ENCODE measurements around the gene KCMF1. TPM values are rescaled to one million over a fixed set of nuclear protein-coding genes. Genes with fewer than 3 reads are reported as not detected.

The KCMF1 gene
- total RNA-seq, 1 donor from 2014 or later = 97.6 TPM

DNA sequence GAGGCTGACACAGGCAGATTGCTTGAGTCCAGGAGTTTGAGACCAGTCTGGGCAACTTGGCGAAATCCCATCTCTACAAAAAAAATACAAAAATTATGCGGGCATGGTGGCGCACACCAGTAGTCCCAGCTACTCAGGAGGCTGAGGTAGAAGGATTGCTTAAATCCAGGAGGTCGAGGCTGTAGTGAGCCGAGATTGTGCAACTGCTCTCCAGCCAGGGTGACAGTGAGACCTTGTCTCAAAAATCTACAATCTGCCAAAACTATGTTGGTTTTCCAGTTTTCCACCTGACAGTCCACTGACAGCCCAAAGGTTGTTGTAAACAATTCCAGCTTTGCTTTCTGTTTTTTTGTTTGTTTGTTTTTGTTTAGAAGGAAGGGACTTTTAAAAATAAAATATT lies 51.3 kb downstream of the KCMF1 start:
- TF ChIP-seq, protein P1, sequence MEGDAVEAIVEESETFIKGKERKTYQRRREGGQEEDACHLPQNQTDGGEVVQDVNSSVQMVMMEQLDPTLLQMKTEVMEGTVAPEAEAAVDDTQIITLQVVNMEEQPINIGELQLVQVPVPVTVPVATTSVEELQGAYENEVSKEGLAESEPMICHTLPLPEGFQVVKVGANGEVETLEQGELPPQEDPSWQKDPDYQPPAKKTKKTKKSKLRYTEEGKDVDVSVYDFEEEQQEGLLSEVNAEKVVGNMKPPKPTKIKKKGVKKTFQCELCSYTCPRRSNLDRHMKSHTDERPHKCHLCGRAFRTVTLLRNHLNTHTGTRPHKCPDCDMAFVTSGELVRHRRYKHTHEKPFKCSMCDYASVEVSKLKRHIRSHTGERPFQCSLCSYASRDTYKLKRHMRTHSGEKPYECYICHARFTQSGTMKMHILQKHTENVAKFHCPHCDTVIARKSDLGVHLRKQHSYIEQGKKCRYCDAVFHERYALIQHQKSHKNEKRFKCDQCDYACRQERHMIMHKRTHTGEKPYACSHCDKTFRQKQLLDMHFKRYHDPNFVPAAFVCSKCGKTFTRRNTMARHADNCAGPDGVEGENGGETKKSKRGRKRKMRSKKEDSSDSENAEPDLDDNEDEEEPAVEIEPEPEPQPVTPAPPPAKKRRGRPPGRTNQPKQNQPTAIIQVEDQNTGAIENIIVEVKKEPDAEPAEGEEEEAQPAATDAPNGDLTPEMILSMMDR (IDR thresholded peaks at IDR 0.05; ENCODE audit: insufficient read depth, low read length, poor library complexity, severe bottlenecking) = no peak
- H3K4me3 ChIP-seq (ENCODE audit: low read depth, low read length) = no peak overlapping the region
- no peak for DNase-seq (ENCODE audit: low read depth)
- no peaks in the 10 kb centered on the region for H3K27me3 ChIP-seq (ENCODE audit: control insufficient read depth, insufficient read depth, low read length)
- H3K36me3 ChIP-seq (ENCODE audit: control insufficient read depth, insufficient read depth, low read length) = no peaks in the 10 kb centered on the region

DNA sequence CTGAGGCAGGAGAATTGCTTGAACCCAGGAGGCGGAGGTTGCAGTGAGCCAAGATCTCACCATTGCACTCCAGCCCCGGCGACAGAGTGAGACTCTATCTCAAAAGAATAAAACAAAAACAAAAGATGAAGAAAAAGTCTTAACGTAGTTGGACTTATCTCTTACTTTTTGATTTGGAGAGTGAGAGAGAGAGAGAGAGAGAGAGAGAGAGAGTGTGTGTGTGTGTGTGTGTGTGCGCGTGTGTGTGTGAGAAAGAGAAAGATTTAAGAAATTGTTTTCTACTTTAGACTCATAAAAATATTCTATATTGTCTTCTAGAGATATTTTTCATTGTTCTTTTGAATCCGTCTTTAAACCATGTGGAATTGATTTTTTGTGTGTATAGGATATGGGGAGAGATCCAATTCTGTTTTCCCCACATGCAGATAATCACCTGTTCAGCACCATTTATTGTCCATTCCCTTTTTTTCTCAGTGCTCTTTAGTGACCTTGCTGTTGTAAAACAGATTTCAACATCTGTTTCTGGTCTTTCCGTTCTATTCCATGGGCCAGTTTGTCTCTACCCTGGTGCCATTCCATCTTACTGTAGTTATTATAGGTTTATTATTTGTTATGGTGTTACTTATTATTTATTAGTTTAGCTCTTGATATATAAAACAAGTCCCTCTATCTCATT lies 53.5 kb downstream of the KCMF1 start:
- H3K4me3 ChIP-seq (ENCODE audit: low read depth, low read length) = no peak overlapping the region
- DNase-seq (ENCODE audit: low read depth) = no peak
- TF ChIP-seq, protein P1 (IDR thresholded peaks at IDR 0.05; ENCODE audit: insufficient read depth, low read length, poor library complexity, severe bottlenecking) = no peak
- no peaks in the 10 kb centered on the region for H3K27me3 ChIP-seq (ENCODE audit: control insufficient read depth, insufficient read depth, low read length)
- H3K36me3 ChIP-seq (ENCODE audit: control insufficient read depth, insufficient read depth, low read length) = no peaks in the 10 kb centered on the region

- DNase-seq (ENCODE audit: low read depth) = no peak
- Histone ChIP-seq H3K27me3 (ENCODE audit: control insufficient read depth, insufficient read depth, low read length) (no peaks in the 10 kb centered on the region), H3K36me3 (ENCODE audit: control insufficient read depth, insufficient read depth, low read length) (no peaks in the 10 kb centered on the region), H3K4me3 (ENCODE audit: low read depth, low read length) (no peak overlapping the region)
- TF ChIP-seq, protein P1 (IDR thresholded peaks at IDR 0.05; ENCODE audit: insufficient read depth, low read length, poor library complexity, severe bottlenecking) = no peak
Observed at GRCh38 chr2:85032621-85033020, 61.7 kb downstream of the KCMF1 start.

DNA sequence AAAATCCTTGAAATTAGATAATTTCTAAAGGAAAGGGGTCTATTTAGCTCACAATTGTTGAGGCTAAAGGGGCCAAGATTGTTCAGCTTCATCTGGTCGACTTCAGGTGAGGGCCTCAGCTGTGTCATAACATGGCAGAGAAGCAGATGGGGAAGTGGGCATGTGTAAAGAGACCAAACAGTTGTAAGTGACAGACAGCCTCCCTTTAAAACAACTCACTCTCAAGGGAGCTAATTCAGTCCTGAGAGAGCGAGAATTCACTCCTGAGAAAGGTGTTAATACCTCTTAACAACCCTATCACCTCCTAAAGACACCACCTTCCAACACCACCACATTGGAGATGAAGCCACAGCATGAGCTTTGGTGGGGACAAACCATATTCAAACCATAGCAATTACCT lies 62.4 kb downstream of the KCMF1 start:
- TF ChIP-seq, protein P1 (IDR thresholded peaks at IDR 0.05; ENCODE audit: insufficient read depth, low read length, poor library complexity, severe bottlenecking) = no peak
- H3K4me3 ChIP-seq (ENCODE audit: low read depth, low read length) = no peak overlapping the region
- no peak for DNase-seq (ENCODE audit: low read depth)
- H3K27me3 ChIP-seq (ENCODE audit: control insufficient read depth, insufficient read depth, low read length) = no peaks in the 10 kb centered on the region
- no peaks in the 10 kb centered on the region for H3K36me3 ChIP-seq (ENCODE audit: control insufficient read depth, insufficient read depth, low read length)

DNA sequence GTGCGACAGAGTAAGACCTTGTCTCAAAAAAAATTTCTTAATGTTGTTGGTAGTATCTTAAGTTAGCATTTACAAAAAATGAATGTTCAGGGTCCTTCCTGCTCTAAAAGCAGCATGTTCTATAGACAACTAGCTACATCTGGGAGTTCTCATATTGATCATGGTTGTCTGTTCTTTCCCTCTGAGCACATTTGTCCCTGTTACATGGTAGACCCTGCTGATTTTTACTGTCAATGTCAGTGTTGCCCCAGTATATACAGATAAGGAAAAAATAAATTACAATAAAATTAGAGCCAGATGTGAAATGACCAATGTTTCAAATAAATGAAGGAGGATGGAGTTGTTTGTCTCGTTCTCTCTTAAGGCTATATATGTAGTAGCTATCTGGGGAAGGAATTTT lies 63.2 kb downstream of the KCMF1 start:
- Histone ChIP-seq H3K27me3 (ENCODE audit: control insufficient read depth, insufficient read depth, low read length) (no peaks in the 10 kb centered on the region), H3K36me3 (ENCODE audit: control insufficient read depth, insufficient read depth, low read length) (no peaks in the 10 kb centered on the region), H3K4me3 (ENCODE audit: low read depth, low read length) (no peak overlapping the region)
- TF ChIP-seq, protein P1 (IDR thresholded peaks at IDR 0.05; ENCODE audit: insufficient read depth, low read length, poor library complexity, severe bottlenecking) = no peak
- no peak for DNase-seq (ENCODE audit: low read depth)

- no peaks in the 10 kb centered on the region for H3K36me3 ChIP-seq (ENCODE audit: control insufficient read depth, insufficient read depth, low read length)
- TF ChIP-seq, protein P1 (IDR thresholded peaks at IDR 0.05; ENCODE audit: insufficient read depth, low read length, poor library complexity, severe bottlenecking) = no peak
- H3K4me3 ChIP-seq (ENCODE audit: low read depth, low read length) = no peak overlapping the region
- no peaks in the 10 kb centered on the region for H3K27me3 ChIP-seq (ENCODE audit: control insufficient read depth, insufficient read depth, low read length)
- DNase-seq (ENCODE audit: low read depth) = no peak
Observed at GRCh38 chr2:85037622-85038021, 66.7 kb downstream of the KCMF1 start.
